Gastroesophageal sphincter (tissue), 3 donors: Measurements from ENCODE around the gene TFAP2E.

ENCODE experiments used
- CTCF ChIP-seq, 4 experiments: fragments of 200-600 bp in 2 of 4; fragments of 450-650 bp in 2 of 4; sonication (generic) in 1 of 4; IDR thresholded peaks; one replicate each; pipeline ENCODE4 v1.5.1; 2017 to 2019; ENCODE audit warnings: antibody characterized with exemption in 4 of 4, mild to moderate bottlenecking in 2 of 4, moderate library complexity in 2 of 4
- EP300 ChIP-seq: sonication (generic); formaldehyde crosslinking; IDR thresholded peaks from one replicate; pipeline ENCODE4 v1.6.1; 2017; ENCODE audit warnings: antibody characterized with exemption, mild to moderate bottlenecking
- POLR2A ChIP-seq, 2 donors: fragments of 450-650 bp; IDR thresholded peaks; one replicate each; pipeline ENCODE4 v1.6.1; 2017; ENCODE audit warnings: antibody characterized with exemption in 2 of 2, mild to moderate bottlenecking in 2 of 2, moderate library complexity in 1 of 2
- POLR2AphosphoS5 ChIP-seq: sonication (generic); formaldehyde crosslinking; IDR thresholded peaks from one replicate; pipeline ENCODE4 v1.6.1; 2017; ENCODE audit warnings: antibody characterized with exemption

DNA sequence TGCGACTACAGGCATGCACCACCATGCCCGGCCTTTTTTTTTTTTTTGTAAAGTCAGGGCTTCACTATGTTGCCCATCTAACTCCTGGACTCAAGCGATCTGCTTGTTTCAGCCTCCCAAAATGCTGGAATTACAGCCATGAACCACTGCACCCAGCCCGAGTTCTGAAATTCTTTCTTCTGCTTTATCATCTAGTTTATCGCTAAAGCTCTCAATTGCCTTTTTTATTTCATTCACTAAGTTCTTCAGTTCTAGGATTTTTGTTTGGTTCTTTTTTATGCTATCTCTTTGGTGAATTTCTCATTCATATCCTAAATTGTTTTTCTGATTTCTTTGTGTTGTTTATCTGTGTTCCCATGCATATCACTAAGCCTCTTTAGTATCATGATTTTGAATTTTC is 42.9 kb upstream of the TFAP2E start:
- TF ChIP-seq POLR2AphosphoS5 = no peak
- TF ChIP-seq EP300 = no peak
- TF ChIP-seq CTCF (IDR thresholded peaks at IDR 0.05) = no peak
- TF ChIP-seq POLR2A (IDR thresholded peaks at IDR 0.05) = no peak
